Hematopoietic multipotent progenitor cell treated with erythropoietin and hydrocortisone succinate and interleukin-3 and kit ligand, for 6 days (in vitro differentiated cells): ENCODE measurements around the gene SEZ6L2.
"Not testable (repeated sequence)": the region's sequence is repeated elsewhere in the genome, so short reads cannot be mapped to it uniquely, and the experiment has no call there.

Experiments
- DNase-seq: peaks from one replicate; pipeline ENCODE4 v3.0.0-alpha.2; 2015

SEZ6L2 gene

GRCh38 chr16:29909851-29910250, 10.5 kb upstream of the SEZ6L2 start:
- not testable (repeated sequence) for DNase-seq

- DNase-seq: no peak
Measured at GRCh38 chr16:29909391-29909790, 10.0 kb upstream of the SEZ6L2 start.

- no peak for DNase-seq
Measured at GRCh38 chr16:29908719-29909220, 9.4 kb upstream of the SEZ6L2 start.

GRCh38 chr16:29907973-29908372, 8.6 kb upstream of the SEZ6L2 start:
- DNase-seq: no peak

- DNase-seq: no peak
Measured at GRCh38 chr16:29906520-29907244, 7.3 kb upstream of the SEZ6L2 start.

- no peak for DNase-seq
Measured at GRCh38 chr16:29905668-29906067, 6.3 kb upstream of the SEZ6L2 start.

- DNase-seq: no peak
Measured at GRCh38 chr16:29904947-29905346, 5.6 kb upstream of the SEZ6L2 start.

- DNase-seq: no peak
Measured at GRCh38 chr16:29903590-29903989, 4.2 kb upstream of the SEZ6L2 start.

- DNase-seq: no peak
Measured at GRCh38 chr16:29901607-29901945, 2.2 kb upstream of the SEZ6L2 start.

GRCh38 chr16:29900888-29901606, 1.7 kb upstream of the SEZ6L2 start:
- no peak for DNase-seq

GRCh38 chr16:29900102-29900887, 945 bp upstream of the SEZ6L2 start, which contains the start of gene ASPHD1:
Gene ASPHD1 (plus strand): TSS chr16:29900488. CDS start chr16:29900972, 484 bp downstream.
- DNase-seq: peak; percentile 63

- no peak for DNase-seq
Measured at GRCh38 chr16:29898804-29899515, 390 bp downstream of the SEZ6L2 start.

GRCh38 chr16:29898135-29898803, 1.1 kb downstream of the SEZ6L2 start:
- DNase-seq: no peak

- no peak for DNase-seq
Measured at GRCh38 chr16:29897333-29897732, 2.0 kb downstream of the SEZ6L2 start.

GRCh38 chr16:29896841-29897240, 2.5 kb downstream of the SEZ6L2 start:
- DNase-seq: no peak

GRCh38 chr16:29894352-29894751, 5.0 kb downstream of the SEZ6L2 start:
- DNase-seq: no peak

- DNase-seq: peak; percentile 23
Measured at GRCh38 chr16:29893553-29893952, 5.8 kb downstream of the SEZ6L2 start.

- DNase-seq: no peak
Measured at GRCh38 chr16:29892458-29892813, 6.9 kb downstream of the SEZ6L2 start.

GRCh38 chr16:29891525-29892457, 7.6 kb downstream of the SEZ6L2 start:
- no peak for DNase-seq

- DNase-seq: not testable (repeated sequence)
Measured at GRCh38 chr16:29889372-29889771, 10.0 kb downstream of the SEZ6L2 start.

GRCh38 chr16:29883987-29884386, 15.4 kb downstream of the SEZ6L2 start:
- no peak for DNase-seq
